T-helper 17 cell (primary cell): ENCODE measurements around the gene RBFOX2. TPM values are rescaled to one million over a fixed set of nuclear protein-coding genes. Genes with fewer than 3 reads are reported as not detected.
"Not testable (repeated sequence)": the region's sequence is repeated elsewhere in the genome, so short reads cannot be mapped to it uniquely, and the experiment has no call there.

Experiments used
- ATAC-seq: fragments of 150-1000 bp; cut with Tn5 transposase; 2 replicates; pipeline ENCODE4 v1.10.0; 2021; ENCODE audit warnings: mild to moderate bottlenecking, moderate library complexity
- DNase-seq, 3 donors: peaks; one replicate each; pipeline versions ENCODE4 v3.0.0 to v3.0.0-alpha.2; 2020 to 2021
- H3K9me3 ChIP-seq: one replicate; pipeline ENCODE4 v1.7.0; 2013; ENCODE audit warnings: low read length, mild to moderate bottlenecking; ENCODE audit not compliant: control insufficient read depth, poor library complexity, severe bottlenecking
- H3K27ac Mint-ChIP-seq: one replicate; pipeline ENCODE4 v1.8.0; 2022; ENCODE audit warnings: mild to moderate bottlenecking, moderate library complexity, mixed read lengths
- H3K27me3 Mint-ChIP-seq: one replicate; pipeline ENCODE4 v1.8.0; 2022; ENCODE audit warnings: mixed read lengths
- H3K36me3 Mint-ChIP-seq: one replicate; pipeline ENCODE4 v1.8.0; 2022; ENCODE audit warnings: low read depth, mixed read lengths
- H3K4me1 Mint-ChIP-seq: one replicate; pipeline ENCODE4 v1.8.0; 2022; ENCODE audit warnings: mild to moderate bottlenecking, mixed read lengths
- H3K4me3 Mint-ChIP-seq: one replicate; pipeline ENCODE4 v1.8.0; 2022; ENCODE audit warnings: mild to moderate bottlenecking, moderate library complexity, mixed read lengths
- total RNA-seq, 4 donors: library from RNA in 2 of 4; stranded (reverse) in 2 of 4; gene quantifications; one replicate each; pipeline ENCODE4 v1.2.3 and lab custom pipeline; 2022 to 2026

Gene RBFOX2
- total RNA-seq, 2 donors from 2014 or later, result 0.23 to 0.97 TPM

DNA sequence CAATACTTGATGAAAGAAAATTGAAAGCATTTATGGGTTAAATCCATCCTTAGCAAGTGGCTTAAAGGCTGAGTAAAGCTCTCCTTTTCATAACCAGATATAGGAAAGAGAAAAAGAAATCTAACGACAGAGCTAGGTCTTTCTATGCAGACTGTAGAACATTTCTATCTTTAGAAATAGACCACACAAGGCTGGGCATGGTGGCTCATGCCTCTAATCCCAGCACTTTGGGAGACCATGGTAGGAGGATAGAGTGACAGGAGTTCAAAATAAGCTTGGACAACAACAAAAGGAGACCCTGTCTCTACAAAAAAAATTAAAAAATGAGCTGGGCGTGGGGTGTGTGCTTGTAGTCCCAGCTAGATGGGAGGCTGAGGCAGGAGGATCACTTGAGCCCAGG, 220.2 kb downstream of the RBFOX2 start:
- no peaks in the 10 kb centered on the region for H3K9me3 ChIP-seq
- Mint-ChIP-seq H3K27ac (no peak overlapping the region), H3K4me1 (no peaks in the 10 kb centered on the region), H3K36me3 (peaks cover 3% of the 10 kb centered on the region), H3K4me3 (no peak overlapping the region), H3K27me3 (no peaks in the 10 kb centered on the region)
- ATAC-seq, result no peak
- DNase-seq, result no peak

DNA sequence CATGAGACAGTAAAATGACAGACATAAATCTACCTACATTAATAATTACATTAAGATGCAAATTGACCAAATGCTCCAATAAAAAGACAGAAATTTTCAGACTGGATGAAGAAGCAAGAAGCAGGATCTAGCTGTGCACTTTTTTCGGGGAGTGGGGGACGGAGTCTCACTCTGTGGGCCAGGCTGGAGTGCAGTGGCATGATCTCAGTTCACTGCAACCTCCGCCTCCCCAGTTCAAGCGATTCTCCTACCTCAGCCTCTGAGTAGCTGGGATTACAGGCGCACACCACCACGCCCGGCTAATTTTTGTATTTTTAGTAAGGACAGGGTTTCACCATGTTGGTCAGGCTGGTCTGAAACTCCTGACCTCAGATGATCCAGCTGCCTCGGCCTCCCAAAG, 222.0 kb downstream of the RBFOX2 start:
- DNase-seq, H3K27me3 Mint-ChIP-seq, H3K36me3 Mint-ChIP-seq, H3K4me3 Mint-ChIP-seq, H3K27ac Mint-ChIP-seq, H3K4me1 Mint-ChIP-seq, ATAC-seq, H3K9me3 ChIP-seq: not testable (repeated sequence)

DNA sequence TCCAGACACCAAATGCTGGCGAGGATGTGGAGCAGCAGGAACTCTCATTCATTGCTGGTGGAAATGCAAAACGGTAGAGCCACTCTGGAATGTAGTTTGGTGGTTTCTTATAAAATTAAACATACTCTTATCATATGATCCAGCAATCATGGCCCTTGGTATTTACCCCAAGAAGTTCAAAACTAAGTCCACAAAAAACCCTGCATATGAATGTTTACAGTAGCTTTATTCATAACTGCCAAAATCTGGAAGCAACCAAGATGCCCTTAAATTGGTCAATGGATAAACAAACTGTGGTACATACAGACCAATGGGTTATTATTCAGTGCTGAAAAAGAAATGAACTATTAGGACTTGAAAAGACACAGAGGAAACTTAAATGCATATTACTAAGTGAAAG, 223.2 kb downstream of the RBFOX2 start:
- peaks cover 10% of the 10 kb centered on the region for H3K27me3 Mint-ChIP-seq

DNA sequence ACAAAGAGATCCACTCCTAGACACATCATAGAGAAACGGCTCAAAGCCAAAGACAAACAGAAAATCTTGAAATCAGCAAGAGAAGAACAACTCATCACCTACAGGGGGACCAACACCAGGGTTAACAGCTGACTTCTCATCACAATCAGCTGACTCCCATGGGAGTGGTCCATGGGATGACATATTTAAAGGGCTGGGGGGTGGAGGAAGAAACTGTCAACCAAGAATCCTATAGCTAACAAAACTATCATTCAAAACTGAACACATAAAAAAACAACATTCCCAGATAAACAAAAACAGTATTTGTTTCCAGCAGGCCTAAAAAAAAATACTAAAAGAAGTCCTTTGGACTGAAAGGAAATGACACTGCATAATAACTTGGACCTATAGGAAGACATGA, 224.2 kb downstream of the RBFOX2 start:
- no peak overlapping the region for H3K4me3 Mint-ChIP-seq
- peaks cover 5% of the 10 kb centered on the region for H3K36me3 Mint-ChIP-seq
- peaks cover 6% of the 10 kb centered on the region for H3K4me1 Mint-ChIP-seq

More for the DNA sequence above, 223.2 kb downstream of the RBFOX2 start:
- DNase-seq (no peak), ATAC-seq (no peak)
- no peak overlapping the region for H3K27ac Mint-ChIP-seq
- H3K4me1 Mint-ChIP-seq, result peaks cover under 1% of the 10 kb centered on the region
- peaks cover 3% of the 10 kb centered on the region for H3K36me3 Mint-ChIP-seq
- H3K9me3 ChIP-seq, result no peaks in the 10 kb centered on the region
- no peak overlapping the region for H3K4me3 Mint-ChIP-seq

DNA sequence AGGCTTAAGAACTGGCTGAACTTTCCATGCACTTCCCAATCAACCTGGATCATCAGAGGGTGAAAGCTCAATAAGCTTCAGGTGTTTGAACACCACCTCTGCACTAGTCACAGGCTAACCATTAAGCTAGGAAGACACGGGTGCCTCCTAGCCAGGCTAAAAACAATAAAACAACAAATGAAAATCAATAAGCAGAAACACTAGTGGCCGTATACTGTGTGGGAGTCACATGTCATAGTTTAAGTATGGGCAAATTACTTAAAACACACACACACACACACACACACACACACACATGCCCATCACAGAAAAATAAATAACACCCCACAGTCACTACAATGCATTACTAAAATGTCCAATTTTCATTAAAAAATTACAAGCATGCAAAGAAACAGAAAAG, 225.7 kb downstream of the RBFOX2 start:
- DNase-seq (no peak), ATAC-seq (no peak)
- H3K27me3 Mint-ChIP-seq, result peaks cover 17% of the 10 kb centered on the region
- H3K9me3 ChIP-seq, result no peaks in the 10 kb centered on the region
- peaks cover 6% of the 10 kb centered on the region for H3K4me1 Mint-ChIP-seq
- H3K4me3 Mint-ChIP-seq, result no peak overlapping the region
- H3K36me3 Mint-ChIP-seq, result peaks cover 3% of the 10 kb centered on the region
- no peak overlapping the region for H3K27ac Mint-ChIP-seq

More for the DNA sequence above, 224.2 kb downstream of the RBFOX2 start:
- ATAC-seq, result no peak
- no peak overlapping the region for H3K27ac Mint-ChIP-seq
- DNase-seq, result no peak
- no peaks in the 10 kb centered on the region for H3K9me3 ChIP-seq
- H3K27me3 Mint-ChIP-seq, result peaks cover 17% of the 10 kb centered on the region

DNA sequence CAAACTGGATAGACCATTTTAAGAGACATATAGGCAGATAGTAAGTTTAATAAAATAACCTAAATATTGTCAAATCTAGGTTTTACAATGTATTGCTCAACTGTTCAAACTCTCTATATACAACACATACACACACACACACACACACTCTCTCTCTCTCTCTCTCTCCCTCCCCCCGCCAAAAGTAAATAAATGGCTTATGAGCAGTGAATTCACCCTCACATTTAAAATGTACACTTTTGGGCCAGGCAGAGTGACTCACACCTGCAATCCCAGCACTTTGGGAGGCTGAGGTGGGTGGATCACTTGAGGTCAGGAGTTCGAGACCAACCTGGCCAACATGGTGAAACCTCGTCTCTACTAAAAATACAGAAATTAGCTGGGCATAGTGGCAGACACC, 227.3 kb downstream of the RBFOX2 start:
- H3K4me3 Mint-ChIP-seq, H3K36me3 Mint-ChIP-seq, H3K27ac Mint-ChIP-seq, ATAC-seq, DNase-seq, H3K4me1 Mint-ChIP-seq, H3K9me3 ChIP-seq: not testable (repeated sequence)
- H3K27me3 Mint-ChIP-seq, result peaks cover 17% of the 10 kb centered on the region

DNA sequence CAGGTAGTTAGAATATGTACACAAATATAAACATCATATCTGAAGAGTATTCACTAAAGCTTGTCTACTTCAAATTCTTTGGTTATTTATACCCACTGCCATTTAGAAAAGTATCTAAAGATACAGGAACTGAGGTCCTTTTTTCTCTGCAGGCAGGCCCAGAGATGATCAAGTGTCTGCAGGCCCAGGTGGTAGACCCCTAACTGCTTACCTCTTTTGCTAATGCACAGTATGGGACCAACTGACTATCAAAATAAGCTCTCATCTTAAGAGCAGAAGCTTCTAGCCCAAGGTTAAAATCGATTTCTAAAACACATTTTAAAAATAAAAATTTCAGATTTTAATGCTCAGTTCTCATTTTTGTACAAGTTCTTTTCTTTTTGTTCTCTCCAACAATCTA, 229.5 kb downstream of the RBFOX2 start:
- DNase-seq (no peak), ATAC-seq (no peak)
- H3K4me3 Mint-ChIP-seq, result no peak overlapping the region
- peaks cover 17% of the 10 kb centered on the region for H3K27me3 Mint-ChIP-seq
- peaks cover 3% of the 10 kb centered on the region for H3K36me3 Mint-ChIP-seq
- H3K9me3 ChIP-seq, result no peaks in the 10 kb centered on the region
- H3K27ac Mint-ChIP-seq, result no peak overlapping the region
- H3K4me1 Mint-ChIP-seq, result peaks cover 6% of the 10 kb centered on the region

DNA sequence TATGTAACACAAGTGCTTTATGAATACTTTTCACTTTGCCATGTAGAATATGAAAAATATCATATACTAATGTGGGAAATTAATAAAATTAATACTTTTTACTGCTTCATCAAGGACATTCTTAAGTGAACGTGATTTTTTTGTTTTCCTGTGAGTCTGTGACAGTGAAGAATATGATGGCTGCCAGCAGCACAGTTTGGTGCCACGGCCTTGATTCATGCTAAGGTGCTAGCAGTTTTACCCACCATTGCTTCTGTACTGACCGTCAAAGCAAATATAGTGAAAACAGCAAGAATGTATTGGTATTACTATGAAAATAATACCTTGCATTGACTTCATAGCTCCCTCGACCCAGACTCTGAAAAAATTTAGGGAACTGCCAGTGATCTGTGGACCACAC, 231.2 kb downstream of the RBFOX2 start:
- Mint-ChIP-seq H3K4me3 (no peak overlapping the region), H3K36me3 (peaks cover 3% of the 10 kb centered on the region), H3K27me3 (peaks cover 12% of the 10 kb centered on the region), H3K27ac (no peak overlapping the region), H3K4me1 (peaks cover 6% of the 10 kb centered on the region)
- DNase-seq (no peak), ATAC-seq (no peak)
- no peaks in the 10 kb centered on the region for H3K9me3 ChIP-seq

DNA sequence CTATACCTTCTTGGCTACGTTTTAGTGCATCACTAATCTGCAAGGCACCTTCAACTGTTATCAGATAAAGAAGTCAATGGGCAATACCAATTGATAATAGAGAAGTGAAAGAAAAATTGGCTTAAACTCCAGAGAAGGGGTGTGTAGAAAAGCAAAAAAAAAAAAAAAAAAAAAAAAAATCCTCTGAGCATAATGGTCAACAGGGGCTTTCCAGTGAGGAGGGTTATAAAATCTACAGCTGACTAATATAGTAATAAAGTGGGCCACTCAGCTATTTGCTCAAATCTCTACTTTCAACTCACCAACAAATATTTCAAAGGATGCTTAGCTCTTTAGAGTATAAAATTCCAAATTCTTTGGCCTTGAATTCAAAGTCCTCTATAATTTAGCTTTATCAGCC, 233.1 kb downstream of the RBFOX2 start:
- no peak for ATAC-seq
- Mint-ChIP-seq H3K36me3 (peaks cover 2% of the 10 kb centered on the region), H3K27me3 (peaks cover 7% of the 10 kb centered on the region), H3K27ac (no peak overlapping the region), H3K4me3 (no peak overlapping the region), H3K4me1 (peaks cover 5% of the 10 kb centered on the region)
- no peak for DNase-seq
- H3K9me3 ChIP-seq, result no peaks in the 10 kb centered on the region

DNA sequence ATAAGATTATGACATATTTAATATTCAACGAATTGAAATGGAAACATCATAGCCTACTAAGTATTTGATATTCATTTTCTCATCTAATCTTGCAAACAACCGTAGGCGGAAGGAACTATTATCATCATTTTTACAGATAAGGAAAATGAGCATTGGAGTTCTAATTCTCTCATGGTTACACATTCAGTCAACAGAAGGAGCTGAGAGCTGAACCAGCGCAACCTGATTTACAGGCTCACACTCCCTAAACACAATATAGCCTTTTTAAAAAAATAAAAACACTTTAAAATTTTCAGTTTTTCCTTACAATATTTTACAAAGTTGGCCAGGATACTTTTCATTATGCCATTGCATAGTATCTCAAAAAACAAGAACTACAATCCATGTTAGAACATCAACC, 236.1 kb downstream of the RBFOX2 start:
- no peak for DNase-seq
- ATAC-seq, result no peak
- H3K9me3 ChIP-seq, result no peaks in the 10 kb centered on the region
- Mint-ChIP-seq H3K27ac (no peak overlapping the region), H3K27me3 (peaks cover 6% of the 10 kb centered on the region), H3K4me3 (no peak overlapping the region), H3K4me1 (no peaks in the 10 kb centered on the region), H3K36me3 (no peaks in the 10 kb centered on the region)

DNA sequence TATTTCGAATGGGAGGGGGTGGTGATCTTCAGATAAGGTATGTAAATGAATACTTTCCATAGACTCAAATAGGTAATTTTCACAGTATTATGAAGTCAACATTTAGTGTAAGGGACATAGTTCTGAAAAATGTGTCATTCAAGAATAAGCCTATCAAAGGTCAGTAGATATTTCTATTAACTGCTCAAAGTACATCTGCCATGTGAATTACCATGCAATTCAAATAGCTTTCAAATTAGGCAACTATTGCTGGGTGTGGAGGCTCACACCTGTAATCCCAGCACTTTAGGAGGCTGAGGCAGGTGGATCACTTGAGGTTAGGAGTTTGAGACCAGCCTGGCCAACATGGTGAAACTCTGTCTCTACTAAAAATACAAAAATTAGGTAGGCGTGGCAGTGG, 236.8 kb downstream of the RBFOX2 start:
- H3K4me1 Mint-ChIP-seq, DNase-seq, H3K4me3 Mint-ChIP-seq, H3K9me3 ChIP-seq, H3K27ac Mint-ChIP-seq, ATAC-seq, H3K27me3 Mint-ChIP-seq, H3K36me3 Mint-ChIP-seq: not testable (repeated sequence)

DNA sequence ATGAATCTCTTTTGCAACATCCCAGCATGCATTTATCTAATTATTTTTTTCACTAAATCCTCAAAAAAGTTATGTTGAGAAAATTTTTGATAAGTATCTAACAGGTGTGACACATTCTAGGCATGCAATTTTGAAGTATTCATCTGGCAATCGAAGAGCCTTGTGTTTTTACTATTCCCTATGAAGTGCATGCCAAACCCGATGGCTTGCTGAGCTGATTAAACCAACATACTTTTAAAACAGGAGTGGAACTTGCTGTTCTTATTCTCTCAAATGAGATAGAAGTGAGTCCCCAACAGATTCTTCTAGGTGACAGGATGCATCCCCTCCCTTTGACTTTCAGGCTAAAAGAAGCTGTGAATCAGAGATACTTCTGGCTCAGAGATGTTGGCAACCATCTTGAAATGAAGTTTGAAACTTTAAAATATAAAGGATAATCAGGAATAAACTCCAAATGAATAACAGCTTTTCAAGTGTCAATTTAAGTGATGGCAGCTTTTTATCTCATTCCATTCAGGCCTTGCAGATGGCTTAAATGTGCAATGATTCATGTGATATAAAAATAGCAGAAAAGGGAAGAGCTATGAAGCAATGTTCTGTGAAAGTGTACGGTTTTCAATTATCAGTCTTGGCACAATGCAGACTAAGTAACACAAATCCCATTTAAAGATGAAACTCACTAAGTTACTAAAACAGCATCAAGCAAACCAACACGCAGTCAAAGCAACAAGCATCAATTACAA, 243.3 kb downstream of the RBFOX2 start:
- no peak overlapping the region for H3K27ac Mint-ChIP-seq
- H3K4me3 Mint-ChIP-seq, result no peak overlapping the region
- H3K36me3 Mint-ChIP-seq, result no peaks in the 10 kb centered on the region

DNA sequence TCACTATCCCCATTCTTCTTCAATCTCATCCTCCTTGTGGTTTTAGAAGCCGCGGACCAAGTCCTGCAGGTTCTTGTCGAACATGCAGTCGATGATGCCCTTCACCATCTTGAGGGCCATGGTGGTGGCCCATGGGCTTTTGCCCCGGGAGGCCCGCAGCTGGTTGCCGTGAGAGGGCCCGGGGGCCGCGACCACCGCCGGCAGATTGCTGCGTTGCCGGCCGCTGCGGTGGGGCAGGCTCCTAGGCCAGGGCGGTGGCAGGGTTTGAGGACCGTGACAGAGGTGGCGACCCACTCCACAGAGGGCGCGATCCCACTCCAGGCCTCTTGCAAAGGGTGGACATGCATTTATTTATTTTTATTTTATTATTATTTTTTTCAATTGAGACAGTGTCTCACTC, 244.0 kb downstream of the RBFOX2 start:
- H3K9me3 ChIP-seq, result no peaks in the 10 kb centered on the region
- ATAC-seq (no peak), DNase-seq (no peak)
- Mint-ChIP-seq H3K4me1 (no peaks in the 10 kb centered on the region), H3K36me3 (no peaks in the 10 kb centered on the region), H3K27ac (no peak overlapping the region), H3K27me3 (peaks cover 8% of the 10 kb centered on the region), H3K4me3 (no peak overlapping the region)

More for the DNA sequence above, 243.3 kb downstream of the RBFOX2 start:
- Mint-ChIP-seq H3K27me3 (peaks cover 12% of the 10 kb centered on the region), H3K4me1 (no peaks in the 10 kb centered on the region)
- no peaks in the 10 kb centered on the region for H3K9me3 ChIP-seq
- DNase-seq, result no peak
- ATAC-seq, result no peak

DNA sequence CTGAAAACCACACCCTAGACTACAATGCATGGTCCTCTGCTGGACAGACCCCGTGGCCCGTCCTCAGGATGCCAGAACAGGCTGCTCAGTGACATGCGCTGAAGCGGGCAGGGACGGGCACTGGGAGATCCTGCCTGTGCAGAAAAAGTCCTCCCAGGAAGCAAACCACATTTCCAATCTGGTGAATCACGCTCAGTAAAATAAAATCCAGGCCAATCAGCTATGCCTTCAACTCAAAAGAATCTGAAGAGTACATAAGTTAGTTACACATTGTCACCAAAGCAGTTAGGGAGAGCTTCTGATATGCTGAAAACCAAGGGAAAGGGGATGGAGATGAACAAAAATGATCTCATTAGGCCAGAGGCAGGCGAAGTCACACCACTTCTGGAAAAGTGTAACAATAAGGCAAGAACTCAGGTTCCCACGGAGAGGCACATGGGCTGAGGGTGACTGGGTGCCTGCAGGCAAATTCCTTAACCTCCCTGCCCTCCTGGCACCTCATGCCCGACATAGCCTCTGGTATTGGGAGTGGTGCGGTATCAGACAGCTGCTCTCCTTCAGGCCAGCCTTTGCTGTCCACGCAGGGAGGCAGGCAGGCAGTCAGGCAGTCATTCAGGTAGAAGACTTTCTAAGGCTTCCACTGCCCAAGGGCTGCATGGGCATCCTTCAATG, 244.5 kb downstream of the RBFOX2 start:
- H3K9me3 ChIP-seq, result no peaks in the 10 kb centered on the region
- Mint-ChIP-seq H3K27me3 (peaks cover 6% of the 10 kb centered on the region), H3K27ac (no peak overlapping the region), H3K4me3 (no peak overlapping the region), H3K36me3 (no peaks in the 10 kb centered on the region), H3K4me1 (no peaks in the 10 kb centered on the region)
- ATAC-seq (no peak), DNase-seq (no peak)
